ENCODE results near the gene EXO1. TPM values are rescaled to one million over a fixed set of nuclear protein-coding genes. Genes with fewer than 3 reads are reported as not detected.

Gene EXO1
- total RNA-seq, result 2.0 and 14.7 TPM in 2 replicates

GRCh38 chr1:241847796-241848685 lies at the start of gene EXO1:
EXO1 (plus strand) TSS chr1:241848204; CDS start chr1:241850426, 2,222 bp downstream.

Other genes with a start within 250 kb of the EXO1 start
- 8.6 and 12.5 TPM in 2 replicates for gene CHML, start 207.8 kb upstream of the EXO1 start, total RNA-seq
- gene OPN3, start 207.8 kb upstream of the EXO1 start, total RNA-seq, result 11.1 and 21.2 TPM in 2 replicates
- not detected in 2 replicates for gene WDR64, start 195.9 kb upstream of the EXO1 start, total RNA-seq
- not detected in 2 replicates for gene BECN2, start 109.6 kb downstream of the EXO1 start, total RNA-seq
- 0.87 and 1.3 TPM in 2 replicates for gene MAP1LC3C, start 150.9 kb downstream of the EXO1 start, total RNA-seq

Data from smooth muscle cell of trachea (primary cell).